Esophagus muscularis mucosa (tissue), 3 donors: ENCODE results near the gene AMER3.

Experiments
- CTCF ChIP-seq, 3 experiments: fragments of 200-600 bp in 2 of 3; fragments of 450-650 bp in 1 of 3; sonication (generic) in 2 of 3; IDR thresholded peaks; one replicate each; pipeline ENCODE4 v1.5.1; 2017 to 2019; ENCODE audit warnings: antibody characterized with exemption in 3 of 3, mild to moderate bottlenecking in 2 of 3, moderate library complexity in 1 of 3
- POLR2A ChIP-seq: fragments of 450-650 bp; IDR thresholded peaks from one replicate; pipeline ENCODE4 v1.6.1; 2017; ENCODE audit warnings: antibody characterized with exemption, moderate library complexity, mild to moderate bottlenecking, low read depth
- POLR2AphosphoS5 ChIP-seq, 2 donors: sonication (generic); formaldehyde crosslinking; IDR thresholded peaks; one replicate each; pipeline ENCODE4 v1.6.1; 2017; ENCODE audit warnings: antibody characterized with exemption in 2 of 2

- TF ChIP-seq CTCF (IDR thresholded peaks at IDR 0.05) (no peak), POLR2AphosphoS5 (IDR thresholded peaks at IDR 0.05) (no peak), POLR2A (no peak)
Observed at GRCh38 chr2:130726614-130727180, 28.6 kb upstream of the AMER3 start.
